Measurements from ENCODE around the gene CDH23. TPM values are rescaled to one million over a fixed set of nuclear protein-coding genes. Genes with fewer than 3 reads are reported as not detected.
"Not testable (repeated sequence)": the region's sequence is repeated elsewhere in the genome, so short reads cannot be mapped to it uniquely, and the experiment has no call there.

CDH23 gene
- total RNA-seq, 2 experiments from 2014 or later = 4.6 to 5.2 TPM

DNA sequence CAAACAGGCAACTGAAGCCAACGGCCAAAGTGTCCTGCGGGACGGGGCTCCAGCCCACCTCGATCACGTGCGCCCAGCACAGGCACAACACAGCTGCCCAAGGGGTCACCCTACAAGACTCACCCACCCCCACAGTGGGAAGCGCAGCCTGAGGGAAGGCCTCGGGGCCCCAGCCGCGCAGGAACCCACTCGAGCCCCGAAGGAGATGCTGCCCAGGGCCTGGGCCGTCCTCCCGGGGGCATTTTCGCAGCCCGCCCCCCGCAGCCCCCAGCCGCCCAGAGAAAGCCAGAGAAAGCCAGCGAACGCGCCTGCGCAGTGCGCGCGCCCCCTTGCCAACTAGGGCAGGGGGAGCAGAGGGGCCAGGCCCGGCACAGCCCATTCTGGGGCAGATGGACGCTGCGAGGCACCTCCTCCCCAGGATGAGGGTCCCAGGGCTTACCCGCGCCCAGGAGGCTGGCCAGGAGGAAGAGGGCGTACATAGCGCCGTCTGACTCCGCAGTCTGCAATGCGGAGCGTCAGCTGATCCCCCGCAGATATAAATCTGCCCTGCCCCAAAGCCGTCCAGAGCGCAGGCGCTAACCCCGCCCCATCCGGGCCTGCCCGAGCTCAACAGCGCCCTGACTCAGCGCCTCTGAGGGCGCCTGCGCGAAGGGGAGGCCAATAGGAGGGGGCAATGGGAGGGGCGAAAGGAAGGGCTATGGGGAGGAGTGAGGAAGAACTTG, 454.2 kb downstream of the CDH23 start, which contains the start of gene PSAP:
Gene PSAP (minus strand): TSS at position 509 of the 722 bp plus-strand sequence. CDS start 30 bp downstream, at position 479.
- H3K9me3 Mint-ChIP-seq = no peaks in the 10 kb centered on the region
- no peaks in the 10 kb centered on the region for H3K27me3 Mint-ChIP-seq
- Histone ChIP-seq H3K4me3 (ENCODE audit: low read length) (peak within 1 kb of the TSS; percentile 99), H3K9me3 (ENCODE audit: control insufficient read depth in 1 of 2, insufficient read depth in 1 of 2, low read length in 2 of 2) (no peaks in the 10 kb centered on the region), H3K36me3 (ENCODE audit: insufficient read depth, low read length) (no peaks in the 10 kb centered on the region), H3K27ac (ENCODE audit: low read depth in 1 of 2, low read length in 2 of 2) (peak within 1 kb of the TSS; percentile 47 to 85), H3K27me3 (ENCODE audit: control insufficient read depth in 1 of 2, insufficient read depth in 2 of 2, low read length in 2 of 2) (no peaks in the 10 kb centered on the region), H3K4me1 (ENCODE audit: insufficient read depth, low read length) (peaks cover 33% of the 10 kb centered on the region)
- peak within 1 kb of the TSS; percentile 85 for H3K27ac Mint-ChIP-seq
- ATAC-seq (ENCODE audit: poor library complexity) (peak; percentile 96), DNase-seq (peak; percentile 97 to 99 (median 98))
- intact Hi-C loops (cut with DNase I, micrococcal nuclease) = loop anchor here (1.0 to 10.0 kb wide), 5 partner anchors 41 to 1614 kb away; partner anchors contain the start of genes MCU (in 1 of the 2), MICU1 (in 1 of the 2) and VSIR (in 1 of the 2)
- POLR2A ChIA-PET = interaction anchor here (0.5 to 2.6 kb wide), 25 partner anchors 8 to 1704 kb away, joined by 3 to 27 read pairs (median 4); partner anchors contain the start of genes EIF4EBP2, SLC29A3, TYSND1 and VSIR
- peaks cover 50% of the 10 kb centered on the region for H3K4me1 Mint-ChIP-seq (ENCODE audit: low read depth)
- H3K36me3 Mint-ChIP-seq (ENCODE audit: low read depth) = peaks cover 7% of the 10 kb centered on the region
- CTCF ChIA-PET = interaction anchor here (1.0 to 1.2 kb wide), 3 partner anchors 39 to 78 kb away, joined by 3 to 6 read pairs (median 3); partner anchors contain the start of gene VSIR
- TF ChIP-seq, protein P1, sequence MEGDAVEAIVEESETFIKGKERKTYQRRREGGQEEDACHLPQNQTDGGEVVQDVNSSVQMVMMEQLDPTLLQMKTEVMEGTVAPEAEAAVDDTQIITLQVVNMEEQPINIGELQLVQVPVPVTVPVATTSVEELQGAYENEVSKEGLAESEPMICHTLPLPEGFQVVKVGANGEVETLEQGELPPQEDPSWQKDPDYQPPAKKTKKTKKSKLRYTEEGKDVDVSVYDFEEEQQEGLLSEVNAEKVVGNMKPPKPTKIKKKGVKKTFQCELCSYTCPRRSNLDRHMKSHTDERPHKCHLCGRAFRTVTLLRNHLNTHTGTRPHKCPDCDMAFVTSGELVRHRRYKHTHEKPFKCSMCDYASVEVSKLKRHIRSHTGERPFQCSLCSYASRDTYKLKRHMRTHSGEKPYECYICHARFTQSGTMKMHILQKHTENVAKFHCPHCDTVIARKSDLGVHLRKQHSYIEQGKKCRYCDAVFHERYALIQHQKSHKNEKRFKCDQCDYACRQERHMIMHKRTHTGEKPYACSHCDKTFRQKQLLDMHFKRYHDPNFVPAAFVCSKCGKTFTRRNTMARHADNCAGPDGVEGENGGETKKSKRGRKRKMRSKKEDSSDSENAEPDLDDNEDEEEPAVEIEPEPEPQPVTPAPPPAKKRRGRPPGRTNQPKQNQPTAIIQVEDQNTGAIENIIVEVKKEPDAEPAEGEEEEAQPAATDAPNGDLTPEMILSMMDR (IDR thresholded peaks at IDR 0.05) = no peak
- H3K4me3 Mint-ChIP-seq = peak within 1 kb of the TSS; percentile 96

DNA sequence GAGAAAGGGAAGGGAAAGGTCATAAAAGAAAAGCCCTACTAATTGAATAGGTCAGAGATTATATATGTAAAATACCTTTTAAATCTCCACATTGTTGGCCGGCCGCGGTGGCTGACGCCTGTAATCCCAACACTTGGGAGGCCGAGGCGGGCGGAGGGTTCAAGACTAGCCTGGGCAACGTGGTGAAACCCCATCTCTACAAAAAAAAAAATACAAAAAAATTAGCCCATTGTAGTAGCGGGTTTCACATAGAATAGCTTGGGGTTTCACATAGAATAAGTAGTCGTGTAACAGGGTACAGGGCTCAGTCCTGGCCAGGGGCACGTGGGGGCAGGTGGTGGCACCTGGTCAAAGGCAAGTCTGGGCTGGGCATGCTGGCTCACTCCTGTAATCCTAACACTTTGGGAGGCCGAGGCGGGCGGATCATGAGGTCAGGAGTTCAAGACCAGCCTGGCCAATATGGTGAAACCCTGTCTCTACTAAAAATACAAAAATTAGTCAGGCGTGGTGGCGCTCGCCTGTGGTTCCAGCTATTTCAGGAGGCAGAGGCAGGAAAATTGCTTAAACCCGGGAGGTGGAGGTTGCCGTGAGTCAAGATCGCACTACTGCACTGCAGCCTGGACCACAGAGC, 454.9 kb downstream of the CDH23 start:
- not testable (repeated sequence) for H3K9me3 ChIP-seq (ENCODE audit: control insufficient read depth in 1 of 2, insufficient read depth in 1 of 2, low read length in 2 of 2); H3K36me3 Mint-ChIP-seq (ENCODE audit: low read depth); H3K36me3 ChIP-seq (ENCODE audit: insufficient read depth, low read length); H3K27ac ChIP-seq (ENCODE audit: low read depth in 1 of 2, low read length in 2 of 2); H3K27me3 Mint-ChIP-seq; ATAC-seq (ENCODE audit: poor library complexity); H3K27me3 ChIP-seq (ENCODE audit: control insufficient read depth in 1 of 2, insufficient read depth in 2 of 2, low read length in 2 of 2); H3K9me3 Mint-ChIP-seq
- ChIA-PET POLR2A (interaction anchor here (0.7 to 2.6 kb wide), 17 partner anchors 10 to 532 kb away, joined by 3 to 27 read pairs (median 4); partner anchors contain the start of genes SLC29A3 and VSIR), CTCF (interaction anchor here (1.0 to 1.2 kb wide), 3 partner anchors 40 to 78 kb away, joined by 3 to 6 read pairs (median 3); partner anchors contain the start of gene VSIR)
- H3K4me1 ChIP-seq (ENCODE audit: insufficient read depth, low read length) = peaks cover 33% of the 10 kb centered on the region
- intact Hi-C loops (cut with DNase I, micrococcal nuclease) = loop anchor here (1.0 to 10.0 kb wide), 5 partner anchors 41 to 1614 kb away; partner anchors contain the start of genes MCU (in 1 of the 2), MICU1 (in 1 of the 2) and VSIR (in 1 of the 2)
- Mint-ChIP-seq H3K4me3 (peak overlapping the region; percentile 96), H3K27ac (peak overlapping the region; percentile 85), H3K4me1 (ENCODE audit: low read depth) (peaks cover 47% of the 10 kb centered on the region)
- DNase-seq = peak in 1 of 14 experiments; percentile 48
- peak overlapping the region; percentile 99 for H3K4me3 ChIP-seq (ENCODE audit: low read length)

DNA sequence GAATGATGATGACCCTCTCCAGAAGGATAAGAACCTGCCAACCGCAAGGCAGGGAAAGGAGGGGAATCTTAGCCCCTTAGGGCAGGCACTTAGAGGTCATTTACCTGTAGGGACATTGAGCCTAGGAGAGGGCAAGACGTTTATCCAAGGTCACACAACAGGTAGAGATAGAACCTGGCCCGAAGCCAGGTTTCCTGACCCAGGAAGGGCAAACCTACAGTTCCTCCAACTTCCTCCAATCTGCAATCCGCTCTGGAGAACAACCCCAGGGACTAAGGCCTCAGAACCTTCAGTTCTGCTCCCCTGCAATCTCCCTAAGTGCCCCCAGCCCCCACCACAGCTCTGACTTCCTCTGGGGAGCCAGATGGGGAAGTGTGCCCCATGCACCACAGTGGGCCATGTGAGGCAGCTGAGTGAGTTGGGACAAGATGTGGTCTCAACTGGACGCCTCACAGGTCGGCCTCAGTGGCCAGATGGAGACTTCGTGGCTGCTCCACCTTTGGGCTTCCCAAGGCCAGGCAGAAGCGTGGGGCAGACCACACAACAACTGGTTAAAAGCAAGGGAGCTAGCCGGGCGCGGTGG, 455.7 kb downstream of the CDH23 start:
- Mint-ChIP-seq H3K36me3 (ENCODE audit: low read depth) (peaks cover 7% of the 10 kb centered on the region), H3K4me3 (peak overlapping the region; percentile 53), H3K27me3 (no peaks in the 10 kb centered on the region), H3K4me1 (ENCODE audit: low read depth) (peaks cover 39% of the 10 kb centered on the region), H3K27ac (no peak overlapping the region), H3K9me3 (no peaks in the 10 kb centered on the region)
- ATAC-seq (ENCODE audit: poor library complexity) (no peak), DNase-seq (peak in 3 of 14 experiments; percentile 11 to 49 (median 49))
- POLR2A ChIA-PET = no interaction called here
- Histone ChIP-seq H3K4me3 (ENCODE audit: low read length) (no peak overlapping the region), H3K27ac (ENCODE audit: low read depth in 1 of 2, low read length in 2 of 2) (no peak overlapping the region), H3K36me3 (ENCODE audit: insufficient read depth, low read length) (no peaks in the 10 kb centered on the region), H3K9me3 (ENCODE audit: control insufficient read depth in 1 of 2, insufficient read depth in 1 of 2, low read length in 2 of 2) (no peaks in the 10 kb centered on the region), H3K27me3 (ENCODE audit: control insufficient read depth in 1 of 2, insufficient read depth in 2 of 2, low read length in 2 of 2) (no peaks in the 10 kb centered on the region), H3K4me1 (ENCODE audit: insufficient read depth, low read length) (peaks cover 33% of the 10 kb centered on the region)
- intact Hi-C loops (cut with DNase I, micrococcal nuclease) = loop anchor here in 1 of 2 experiments (5.0 to 10.0 kb wide), 4 partner anchors 40 to 1615 kb away; partner anchors contain the start of genes MCU and MICU1
- CTCF ChIA-PET = no interaction called here
- TF ChIP-seq, protein P1 (IDR thresholded peaks at IDR 0.05) = no peak
